Measurements from ENCODE around the gene SPATA4.

GRCh38 chr4:176210101-176210500 is 14.7 kb upstream of the SPATA4 start:
- TF ChIP-seq TEAD4 (IDR thresholded peaks at IDR 0.05): no peak
- TF ChIP-seq EP300 (IDR thresholded peaks at IDR 0.05; ENCODE audit: borderline replicate concordance): no peak
- TF ChIP-seq YY1 (IDR thresholded peaks at IDR 0.05; ENCODE audit: low read depth): no peak
- TF ChIP-seq, protein P1, sequence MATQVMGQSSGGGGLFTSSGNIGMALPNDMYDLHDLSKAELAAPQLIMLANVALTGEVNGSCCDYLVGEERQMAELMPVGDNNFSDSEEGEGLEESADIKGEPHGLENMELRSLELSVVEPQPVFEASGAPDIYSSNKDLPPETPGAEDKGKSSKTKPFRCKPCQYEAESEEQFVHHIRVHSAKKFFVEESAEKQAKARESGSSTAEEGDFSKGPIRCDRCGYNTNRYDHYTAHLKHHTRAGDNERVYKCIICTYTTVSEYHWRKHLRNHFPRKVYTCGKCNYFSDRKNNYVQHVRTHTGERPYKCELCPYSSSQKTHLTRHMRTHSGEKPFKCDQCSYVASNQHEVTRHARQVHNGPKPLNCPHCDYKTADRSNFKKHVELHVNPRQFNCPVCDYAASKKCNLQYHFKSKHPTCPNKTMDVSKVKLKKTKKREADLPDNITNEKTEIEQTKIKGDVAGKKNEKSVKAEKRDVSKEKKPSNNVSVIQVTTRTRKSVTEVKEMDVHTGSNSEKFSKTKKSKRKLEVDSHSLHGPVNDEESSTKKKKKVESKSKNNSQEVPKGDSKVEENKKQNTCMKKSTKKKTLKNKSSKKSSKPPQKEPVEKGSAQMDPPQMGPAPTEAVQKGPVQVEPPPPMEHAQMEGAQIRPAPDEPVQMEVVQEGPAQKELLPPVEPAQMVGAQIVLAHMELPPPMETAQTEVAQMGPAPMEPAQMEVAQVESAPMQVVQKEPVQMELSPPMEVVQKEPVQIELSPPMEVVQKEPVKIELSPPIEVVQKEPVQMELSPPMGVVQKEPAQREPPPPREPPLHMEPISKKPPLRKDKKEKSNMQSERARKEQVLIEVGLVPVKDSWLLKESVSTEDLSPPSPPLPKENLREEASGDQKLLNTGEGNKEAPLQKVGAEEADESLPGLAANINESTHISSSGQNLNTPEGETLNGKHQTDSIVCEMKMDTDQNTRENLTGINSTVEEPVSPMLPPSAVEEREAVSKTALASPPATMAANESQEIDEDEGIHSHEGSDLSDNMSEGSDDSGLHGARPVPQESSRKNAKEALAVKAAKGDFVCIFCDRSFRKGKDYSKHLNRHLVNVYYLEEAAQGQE (IDR thresholded peaks at IDR 0.05; ENCODE audit: low read depth): no peak
- TF ChIP-seq TAF1 (IDR thresholded peaks at IDR 0.05; ENCODE audit: low read depth): no peak
- TF ChIP-seq, protein P2, sequence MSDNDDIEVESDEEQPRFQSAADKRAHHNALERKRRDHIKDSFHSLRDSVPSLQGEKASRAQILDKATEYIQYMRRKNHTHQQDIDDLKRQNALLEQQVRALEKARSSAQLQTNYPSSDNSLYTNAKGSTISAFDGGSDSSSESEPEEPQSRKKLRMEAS (IDR thresholded peaks at IDR 0.05): no peak
- TF ChIP-seq FOXM1 (IDR thresholded peaks at IDR 0.05; ENCODE audit: borderline replicate concordance, low read depth): no peak
- TF ChIP-seq EGR1 (IDR thresholded peaks at IDR 0.05): no peak
- no peak for TF ChIP-seq NFIC (IDR thresholded peaks at IDR 0.05)
- TF ChIP-seq CREB1 (IDR thresholded peaks at IDR 0.05; ENCODE audit: low read depth): no peak
